SU-DHL-6 (cell line): ENCODE results near the gene RNASE9.

ENCODE experiments used
- H2AFZ ChIP-seq: fragments of 200-600 bp; sonication (generic); 2 replicates; pipeline ENCODE4 v1.6.1; 2014; ENCODE audit warnings: low read depth, mild to moderate bottlenecking, moderate library complexity, mixed read lengths, antibody characterized with exemption, low read length; ENCODE audit not compliant: severe bottlenecking
- H3F3A ChIP-seq: fragments of 200-600 bp; shearing (Covaris generic); 2 replicates; pipeline ENCODE4 v1.6.0; 2016; ENCODE audit warnings: antibody characterized with exemption, mild to moderate bottlenecking; ENCODE audit not compliant: insufficient read depth
- H3K27ac ChIP-seq: fragments of 200-600 bp; sonication (generic); 2 replicates; pipeline ENCODE4 v1.5.1; 2016; ENCODE audit warnings: low read depth, mild to moderate bottlenecking, low read length, moderate library complexity, mixed read lengths
- H3K27me3 ChIP-seq: fragments of 200-600 bp; sonication (generic), shearing (Covaris generic); 2 replicates; pipeline ENCODE4 v1.6.0; 2014; ENCODE audit warnings: mild to moderate bottlenecking, low read length
- H3K36me3 ChIP-seq: fragments of 200-600 bp; sonication (generic); 2 replicates; pipeline ENCODE4 v1.6.1; 2014; ENCODE audit warnings: mild to moderate bottlenecking, low read length, mixed read lengths
- H3K4me2 ChIP-seq: fragments of 300-600, 200-600 bp; shearing (Covaris generic), sonication (generic); 2 replicates; pipeline ENCODE4 v1.6.0; 2014; ENCODE audit warnings: low read length, low read depth, mild to moderate bottlenecking; ENCODE audit not compliant: poor library complexity, severe bottlenecking
- H3K4me3 ChIP-seq: fragments of 200-600 bp; sonication (generic); 2 replicates; pipeline ENCODE4 v1.5.1; 2014; ENCODE audit warnings: antibody characterized with exemption, low read length, mild to moderate bottlenecking, mixed read lengths; ENCODE audit not compliant: insufficient read depth, poor library complexity, severe bottlenecking
- H3K79me2 ChIP-seq: fragments of 200-600 bp; sonication (generic); 2 replicates; pipeline ENCODE4 v1.6.1; 2014; ENCODE audit warnings: mild to moderate bottlenecking, low read length, moderate library complexity; ENCODE audit not compliant: insufficient read depth
- H3K9ac ChIP-seq: fragments of 200-600 bp; sonication (generic); 2 replicates; pipeline ENCODE4 v1.7.0; 2014; ENCODE audit warnings: mild to moderate bottlenecking, low read length
- H3K9me2 ChIP-seq: fragments of 200-600 bp; sonication (generic); replicated peaks from 2 replicates; pipeline ENCODE4 v1.6.1; 2014; ENCODE audit warnings: low read length; ENCODE audit not compliant: insufficient read depth
- H3K9me3 ChIP-seq: fragments of 200-600 bp; sonication (generic); 2 replicates; pipeline ENCODE4 v1.6.1; 2014; ENCODE audit warnings: low read length, mixed read lengths; ENCODE audit not compliant: insufficient read depth
- H4K20me1 ChIP-seq: fragments of 200-600 bp; sonication (generic); 2 replicates; pipeline ENCODE4 v1.6.1; 2014; ENCODE audit warnings: low read depth, mild to moderate bottlenecking, antibody characterized with exemption, low read length, moderate library complexity, mixed read lengths
- EZH2phosphoT487 ChIP-seq: fragments of 200-600 bp; sonication (generic), shearing (Covaris generic); conservative IDR thresholded peaks from 2 replicates; pipeline ENCODE4 v1.6.1; 2018; ENCODE audit warnings: mild to moderate bottlenecking, antibody characterized with exemption, low read length, moderate library complexity, mixed read lengths
- TF ChIP-seq, protein P1 (sequence below): fragments of 200-600 bp; sonication (generic); IDR thresholded peaks from one replicate; pipeline ENCODE4 v1.5.1; 2017; ENCODE audit warnings: antibody characterized with exemption, mild to moderate bottlenecking, low read length, moderate library complexity; ENCODE audit not compliant: insufficient read depth, poor library complexity, severe bottlenecking

The RNASE9 gene

DNA sequence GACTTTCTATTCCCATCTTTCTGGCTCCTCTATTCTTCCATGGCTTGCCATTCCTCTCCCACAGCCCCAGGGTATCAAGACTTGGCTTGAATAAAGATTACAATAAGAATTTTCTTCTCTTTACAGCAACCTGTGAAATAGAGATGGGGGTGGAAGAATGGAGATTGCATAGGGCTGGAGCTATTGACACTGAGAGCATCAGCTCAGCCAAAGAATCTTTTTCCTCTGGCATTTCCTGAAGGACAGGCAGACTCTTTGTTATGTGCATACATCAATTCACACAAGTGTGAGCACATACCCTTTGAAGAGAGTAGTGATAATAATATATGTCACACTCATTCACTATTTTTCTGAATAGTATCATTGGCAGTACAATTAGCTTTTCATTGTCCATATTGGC is 22.3 kb upstream of the RNASE9 start:
- TF ChIP-seq, protein P1, sequence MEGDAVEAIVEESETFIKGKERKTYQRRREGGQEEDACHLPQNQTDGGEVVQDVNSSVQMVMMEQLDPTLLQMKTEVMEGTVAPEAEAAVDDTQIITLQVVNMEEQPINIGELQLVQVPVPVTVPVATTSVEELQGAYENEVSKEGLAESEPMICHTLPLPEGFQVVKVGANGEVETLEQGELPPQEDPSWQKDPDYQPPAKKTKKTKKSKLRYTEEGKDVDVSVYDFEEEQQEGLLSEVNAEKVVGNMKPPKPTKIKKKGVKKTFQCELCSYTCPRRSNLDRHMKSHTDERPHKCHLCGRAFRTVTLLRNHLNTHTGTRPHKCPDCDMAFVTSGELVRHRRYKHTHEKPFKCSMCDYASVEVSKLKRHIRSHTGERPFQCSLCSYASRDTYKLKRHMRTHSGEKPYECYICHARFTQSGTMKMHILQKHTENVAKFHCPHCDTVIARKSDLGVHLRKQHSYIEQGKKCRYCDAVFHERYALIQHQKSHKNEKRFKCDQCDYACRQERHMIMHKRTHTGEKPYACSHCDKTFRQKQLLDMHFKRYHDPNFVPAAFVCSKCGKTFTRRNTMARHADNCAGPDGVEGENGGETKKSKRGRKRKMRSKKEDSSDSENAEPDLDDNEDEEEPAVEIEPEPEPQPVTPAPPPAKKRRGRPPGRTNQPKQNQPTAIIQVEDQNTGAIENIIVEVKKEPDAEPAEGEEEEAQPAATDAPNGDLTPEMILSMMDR = no peak
- no peak for TF ChIP-seq EZH2phosphoT487
- Histone ChIP-seq H3K4me2 (no peak overlapping the region), H3K9me2 (no peaks in the 10 kb centered on the region), H3K4me3 (no peak overlapping the region), H4K20me1 (no peaks in the 10 kb centered on the region), H3F3A (no peaks in the 10 kb centered on the region), H2AFZ (no peak overlapping the region), H3K27ac (no peak overlapping the region), H3K27me3 (no peaks in the 10 kb centered on the region), H3K9ac (no peak overlapping the region), H3K9me3 (no peaks in the 10 kb centered on the region), H3K36me3 (no peaks in the 10 kb centered on the region), H3K79me2 (no peaks in the 10 kb centered on the region)

DNA sequence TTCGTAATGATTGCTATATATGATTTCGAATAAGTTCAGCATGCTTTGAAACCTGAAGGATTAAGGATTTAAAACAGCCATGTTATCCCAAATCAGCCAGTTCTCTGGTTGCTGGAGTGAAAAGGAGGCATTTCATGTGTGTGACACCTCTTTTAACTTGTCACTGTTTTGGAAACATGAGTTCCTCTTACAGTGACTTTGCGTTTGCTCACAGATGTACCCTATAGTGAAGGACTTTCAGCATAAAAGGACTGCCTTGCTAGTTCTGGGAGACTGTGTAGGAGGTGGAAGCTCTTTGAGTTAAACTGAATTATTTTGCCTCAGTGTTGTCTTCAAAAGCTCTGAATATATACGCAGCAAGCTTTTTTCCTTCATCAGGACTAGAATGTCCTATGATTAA is 19.4 kb upstream of the RNASE9 start:
- Histone ChIP-seq H3K79me2 (no peaks in the 10 kb centered on the region), H3K9ac (no peak overlapping the region), H3K36me3 (no peaks in the 10 kb centered on the region), H2AFZ (no peak overlapping the region), H3K4me2 (no peak overlapping the region), H3K27me3 (no peaks in the 10 kb centered on the region), H3K9me2 (no peaks in the 10 kb centered on the region), H3K4me3 (no peak overlapping the region), H4K20me1 (no peaks in the 10 kb centered on the region), H3K9me3 (no peaks in the 10 kb centered on the region), H3K27ac (no peak overlapping the region), H3F3A (no peaks in the 10 kb centered on the region)
- TF ChIP-seq EZH2phosphoT487 = no peak
- TF ChIP-seq, protein P1 = no peak

DNA sequence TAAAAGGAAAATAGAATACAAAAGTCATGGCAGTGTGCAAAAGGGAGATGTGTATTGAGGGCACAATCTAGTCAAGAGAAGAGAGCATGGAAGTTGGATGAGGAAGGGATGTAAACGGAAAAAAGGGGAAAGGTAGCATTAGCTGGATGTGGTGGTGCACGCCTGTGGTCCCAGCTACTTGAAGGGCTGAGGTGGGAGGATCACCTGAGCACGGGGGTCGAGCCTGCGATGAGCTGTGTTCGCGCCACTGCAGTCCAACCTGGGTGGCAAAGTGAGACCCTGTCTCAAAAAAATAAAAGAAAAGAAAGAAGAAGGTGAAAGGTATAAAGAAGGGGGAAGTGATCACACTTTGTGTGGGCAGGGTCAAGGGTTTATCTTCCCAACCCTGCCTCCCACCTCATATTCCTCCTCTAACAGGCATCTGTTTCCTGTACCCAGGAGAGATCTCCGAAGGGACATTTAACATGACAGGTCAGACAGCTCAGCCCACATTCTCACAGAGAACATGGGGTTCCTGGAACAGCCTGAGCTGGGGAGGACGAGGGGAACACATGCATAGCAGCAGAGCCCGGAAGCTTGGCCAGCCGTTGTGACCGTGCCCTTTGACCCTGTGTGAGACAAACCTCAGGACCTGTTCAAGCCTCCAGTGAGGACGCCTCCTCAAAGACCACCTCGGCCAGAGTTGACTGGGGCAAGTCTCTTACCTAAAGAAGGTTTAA is 18.1 kb upstream of the RNASE9 start:
- TF ChIP-seq EZH2phosphoT487 = no peak
- TF ChIP-seq, protein P1 = no peak
- H3K79me2 ChIP-seq = no peaks in the 10 kb centered on the region
- no peak overlapping the region for H3K9ac ChIP-seq
- H3K27me3 ChIP-seq = no peaks in the 10 kb centered on the region
- no peak overlapping the region for H3K4me2 ChIP-seq
- H3K9me2 ChIP-seq = no peaks in the 10 kb centered on the region
- no peak overlapping the region for H3K4me3 ChIP-seq
- H3K27ac ChIP-seq = no peak overlapping the region
- H3K36me3 ChIP-seq = no peaks in the 10 kb centered on the region
- H4K20me1 ChIP-seq = no peaks in the 10 kb centered on the region
- H3K9me3 ChIP-seq = no peaks in the 10 kb centered on the region
- H2AFZ ChIP-seq = no peak overlapping the region
- no peaks in the 10 kb centered on the region for H3F3A ChIP-seq
